Measurements from ENCODE around the gene TRIM25.

- TF ChIP-seq POLR2A (IDR thresholded peaks at IDR 0.05) (no peak), CTCF (IDR thresholded peaks at IDR 0.05) (no peak)
Measured at GRCh38 chr17:56868716-56869115, 45.1 kb downstream of the TRIM25 start.
